Measurements from ENCODE around the gene SCYGR2. TPM values are rescaled to one million over a fixed set of nuclear protein-coding genes. Genes with fewer than 3 reads are reported as not detected.

The SCYGR2 gene
- total RNA-seq, 1 experiment from 2014 or later, result not detected

- Mint-ChIP-seq H3K4me3 (no peak overlapping the region), H3K27ac (no peak overlapping the region), H3K9me3 (no peaks in the 10 kb centered on the region), H3K4me1 (peaks cover 6% of the 10 kb centered on the region; the same call in 1 of the 2 replicates), H3K27me3 (ENCODE audit: low read depth) (no peaks in the 10 kb centered on the region), H3K36me3 (no peaks in the 10 kb centered on the region)
- no peak for TF ChIP-seq E2F5 (CRISPR knock-in tag; IDR thresholded peaks at IDR 0.05)
- no peak for TF ChIP-seq CREM (CRISPR knock-in tag; IDR thresholded peaks at IDR 0.05)
- no peak for TF ChIP-seq TEAD4 (CRISPR knock-in tag; IDR thresholded peaks at IDR 0.05)
- ATAC-seq (no peak), DNase-seq (ENCODE audit: low spot score) (no peak)
- CTCF ChIA-PET, result interaction anchor here (1.6 to 1.7 kb wide), 2 partner anchors 157 to 165 kb away, joined by 6 to 7 read pairs; no protein-coding TSS in a partner anchor
- POLR2A ChIA-PET, result no interaction called here
Observed at GRCh38 chr2:227608561-227609338, 10.1 kb downstream of the SCYGR2 start.

- ChIA-PET CTCF (interaction anchor here (0.6 kb wide), 2 partner anchors 8 to 984 kb away, joined by 4 to 5 read pairs; no protein-coding TSS in a partner anchor), POLR2A (no interaction called here)
- DNase-seq (ENCODE audit: low spot score) (no peak), ATAC-seq (no peak)
- H3K9me3 Mint-ChIP-seq, result no peaks in the 10 kb centered on the region
- H3K36me3 Mint-ChIP-seq, result no peaks in the 10 kb centered on the region
- TF ChIP-seq IRF1 (CRISPR knock-in tag; IDR thresholded peaks at IDR 0.05), result no peak
- TF ChIP-seq, protein P1, sequence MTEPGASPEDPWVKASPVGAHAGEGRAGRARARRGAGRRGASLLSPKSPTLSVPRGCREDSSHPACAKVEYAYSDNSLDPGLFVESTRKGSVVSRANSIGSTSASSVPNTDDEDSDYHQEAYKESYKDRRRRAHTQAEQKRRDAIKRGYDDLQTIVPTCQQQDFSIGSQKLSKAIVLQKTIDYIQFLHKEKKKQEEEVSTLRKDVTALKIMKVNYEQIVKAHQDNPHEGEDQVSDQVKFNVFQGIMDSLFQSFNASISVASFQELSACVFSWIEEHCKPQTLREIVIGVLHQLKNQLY (CRISPR knock-in tag; IDR thresholded peaks at IDR 0.05), result no peak
- TF ChIP-seq NR3C1 (CRISPR knock-in tag; conservative IDR thresholded peaks at IDR 0.05; ENCODE audit: low read depth), result no peak
- no peak for TF ChIP-seq NR1H2 (CRISPR knock-in tag; IDR thresholded peaks at IDR 0.05)
- TF ChIP-seq EMX1 (CRISPR knock-in tag; IDR thresholded peaks at IDR 0.05), result no peak
- H3K27me3 Mint-ChIP-seq (ENCODE audit: low read depth), result no peaks in the 10 kb centered on the region
- no peak overlapping the region for H3K4me3 Mint-ChIP-seq
- peaks cover 6% of the 10 kb centered on the region; the same call in 1 of the 2 replicates for H3K4me1 Mint-ChIP-seq
- H3K27ac Mint-ChIP-seq, result no peak overlapping the region
Observed at GRCh38 chr2:227610123-227610522, 11.4 kb downstream of the SCYGR2 start.

GRCh38 chr2:227612546-227613271 lies 14.0 kb downstream of the SCYGR2 start:
- no peak overlapping the region for H3K27ac Mint-ChIP-seq
- peaks cover 24% of the 10 kb centered on the region for H3K4me1 Mint-ChIP-seq
- no peak for TF ChIP-seq USF2 (CRISPR knock-in tag; IDR thresholded peaks at IDR 0.05)
- TF ChIP-seq TEAD1 (CRISPR knock-in tag; IDR thresholded peaks at IDR 0.05), result no peak
- TF ChIP-seq HMGA2 (CRISPR knock-in tag; IDR thresholded peaks at IDR 0.05), result no peak
- no peak for TF ChIP-seq AR (CRISPR knock-in tag; IDR thresholded peaks at IDR 0.05)
- TF ChIP-seq RELA (CRISPR knock-in tag; IDR thresholded peaks at IDR 0.05; ENCODE audit: borderline replicate concordance), result no peak
- no peak for TF ChIP-seq PRRX2 (CRISPR knock-in tag; IDR thresholded peaks at IDR 0.05)
- no peak for TF ChIP-seq NFE2L1 (CRISPR knock-in tag; IDR thresholded peaks at IDR 0.05)
- no peak for TF ChIP-seq CDX4 (CRISPR knock-in tag; IDR thresholded peaks at IDR 0.05; ENCODE audit: borderline replicate concordance)
- no peak for TF ChIP-seq ELF4 (CRISPR knock-in tag; IDR thresholded peaks at IDR 0.05; ENCODE audit: low read depth)
- TF ChIP-seq, protein P1 (CRISPR knock-in tag; IDR thresholded peaks at IDR 0.05), result no peak
- no peak for TF ChIP-seq IRF2 (CRISPR knock-in tag; IDR thresholded peaks at IDR 0.05; ENCODE audit: borderline replicate concordance, low read depth)
- POLR2A ChIA-PET, result no interaction called here
- no peaks in the 10 kb centered on the region for H3K36me3 Mint-ChIP-seq
- H3K4me3 Mint-ChIP-seq, result no peak overlapping the region
- CTCF ChIA-PET, result no interaction called here
- DNase-seq (ENCODE audit: low spot score) (no peak), ATAC-seq (peak; percentile 67)
- H3K27me3 Mint-ChIP-seq (ENCODE audit: low read depth), result peaks cover 3% of the 10 kb centered on the region; the same call in 1 of the 2 replicates
- no peaks in the 10 kb centered on the region for H3K9me3 Mint-ChIP-seq

Data from WTC11 (cell line).